ENCODE results near the gene POR.

Gene POR

DNA sequence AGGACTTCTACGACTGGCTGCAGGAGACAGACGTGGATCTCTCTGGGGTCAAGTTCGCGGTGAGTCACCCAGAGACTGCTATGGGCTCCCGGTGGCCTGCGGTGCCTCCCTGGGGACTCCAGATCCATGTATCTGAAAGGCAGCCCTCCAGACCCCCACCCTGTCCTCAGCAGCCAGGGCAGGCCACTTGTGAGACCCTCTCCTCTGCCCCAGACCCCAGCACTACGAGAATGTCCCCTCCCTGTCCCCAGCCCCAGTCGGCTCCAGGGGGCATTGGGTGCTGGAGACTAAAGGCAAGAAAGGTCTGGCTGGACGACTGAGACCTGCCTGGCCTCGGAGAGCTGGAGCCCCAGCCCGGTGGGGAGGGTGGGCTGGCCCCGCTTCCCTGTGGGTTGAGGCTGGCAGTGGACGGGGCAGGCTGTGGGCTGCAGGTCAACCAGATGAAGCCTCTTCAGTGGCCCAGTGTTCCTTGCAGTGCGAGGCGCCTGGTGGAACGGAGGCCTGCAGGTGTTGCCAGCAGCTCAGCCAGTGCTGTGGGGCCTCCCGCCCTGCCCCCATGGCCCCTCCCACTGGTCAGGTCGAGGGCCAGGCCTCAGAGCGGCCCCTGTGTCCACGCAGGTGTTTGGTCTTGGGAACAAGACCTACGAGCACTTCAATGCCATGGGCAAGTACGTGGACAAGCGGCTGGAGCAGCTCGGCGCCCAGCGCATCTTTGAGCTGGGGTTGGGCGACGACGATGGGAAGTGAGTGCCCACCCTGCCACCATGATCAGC lies 65.7 kb downstream of the POR start:
- DNase-seq = no peak

DNA sequence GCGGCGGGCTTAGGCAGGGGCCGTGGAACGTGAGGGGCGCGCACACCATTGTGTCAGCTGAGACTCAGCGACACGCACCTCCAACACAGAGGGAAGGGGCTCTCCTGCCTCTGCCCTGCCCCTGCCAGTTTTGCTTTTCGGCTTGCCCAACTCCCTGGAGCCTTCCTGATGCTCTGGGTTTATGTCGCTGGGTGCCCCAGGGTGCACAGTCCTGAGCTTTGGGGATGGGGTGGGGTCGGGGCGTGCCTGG lies 66.2 kb downstream of the POR start:
- DNase-seq = no peak

DNA sequence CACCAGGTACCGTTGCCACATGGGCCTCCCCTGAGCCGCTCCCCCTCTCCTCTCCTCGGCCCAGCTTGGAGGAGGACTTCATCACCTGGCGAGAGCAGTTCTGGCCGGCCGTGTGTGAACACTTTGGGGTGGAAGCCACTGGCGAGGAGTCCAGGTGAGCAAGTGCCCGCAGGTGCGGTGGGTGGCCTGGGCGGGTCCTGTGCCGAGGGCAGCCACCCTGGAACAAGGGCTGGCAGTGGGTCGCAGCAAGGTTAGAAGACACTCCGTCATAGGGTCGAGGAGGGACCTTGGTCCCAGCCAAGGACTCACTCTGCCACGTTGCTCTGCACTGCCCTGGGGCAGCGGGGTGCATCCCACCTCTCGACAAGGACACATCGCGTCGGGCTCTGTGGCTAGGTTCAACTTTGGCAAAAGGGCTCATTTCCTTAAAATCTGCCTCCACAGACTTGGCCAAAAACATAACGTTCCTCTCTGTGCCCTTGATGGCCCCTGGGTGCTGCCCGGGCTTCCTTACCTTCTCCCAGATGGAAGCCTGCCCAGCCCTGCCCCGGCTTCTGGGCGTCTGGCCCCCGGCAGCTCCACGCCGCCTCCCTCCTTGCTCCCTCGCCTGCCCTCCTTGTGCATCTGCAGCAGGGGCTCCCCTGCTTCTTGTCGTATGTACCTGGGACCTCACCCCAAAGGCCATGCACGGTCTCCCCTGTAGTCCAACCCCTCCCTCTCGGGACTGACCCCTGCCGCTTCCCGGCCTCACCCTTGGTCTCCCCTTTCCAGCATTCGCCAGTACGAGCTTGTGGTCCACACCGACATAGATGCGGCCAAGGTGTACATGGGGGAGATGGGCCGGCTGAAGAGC lies 66.7 kb downstream of the POR start:
- no peak for DNase-seq

DNA sequence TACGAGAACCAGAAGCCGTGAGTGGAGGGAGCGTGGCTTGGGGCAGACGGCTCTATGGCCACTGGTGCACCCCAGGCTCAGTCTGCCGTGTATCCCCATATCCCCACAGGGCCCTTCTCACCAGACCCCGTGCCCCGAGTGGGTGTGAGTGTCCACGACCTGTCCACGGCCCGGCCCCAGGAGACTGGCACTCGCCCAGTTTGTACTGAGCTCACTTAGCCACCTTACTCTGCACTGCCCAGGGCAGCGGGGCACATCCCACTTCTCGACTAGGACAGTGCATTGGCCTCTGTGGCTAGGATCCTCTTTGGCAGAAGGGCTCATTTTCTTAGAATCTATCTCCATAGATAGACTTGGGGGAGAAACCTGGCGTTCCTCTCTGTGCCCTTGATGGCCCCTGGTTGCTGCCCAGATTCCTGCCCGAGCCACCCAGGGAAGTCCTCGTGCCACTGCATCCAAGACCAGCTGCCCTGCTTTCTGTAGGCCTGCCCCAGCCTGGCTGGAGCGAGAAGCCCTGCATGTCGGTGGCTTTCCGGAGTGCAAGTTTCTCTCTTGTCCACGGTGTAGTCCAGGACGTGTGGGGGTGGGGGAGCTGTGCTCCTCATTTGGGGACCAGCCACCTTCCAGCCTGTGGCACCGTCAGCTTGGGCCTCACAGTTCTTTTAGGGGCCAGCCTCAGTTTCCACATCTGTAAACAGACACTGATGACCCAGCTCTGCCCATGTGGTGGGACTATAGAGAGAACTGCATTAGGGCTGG lies 67.5 kb downstream of the POR start:
- no peak for DNase-seq

DNA sequence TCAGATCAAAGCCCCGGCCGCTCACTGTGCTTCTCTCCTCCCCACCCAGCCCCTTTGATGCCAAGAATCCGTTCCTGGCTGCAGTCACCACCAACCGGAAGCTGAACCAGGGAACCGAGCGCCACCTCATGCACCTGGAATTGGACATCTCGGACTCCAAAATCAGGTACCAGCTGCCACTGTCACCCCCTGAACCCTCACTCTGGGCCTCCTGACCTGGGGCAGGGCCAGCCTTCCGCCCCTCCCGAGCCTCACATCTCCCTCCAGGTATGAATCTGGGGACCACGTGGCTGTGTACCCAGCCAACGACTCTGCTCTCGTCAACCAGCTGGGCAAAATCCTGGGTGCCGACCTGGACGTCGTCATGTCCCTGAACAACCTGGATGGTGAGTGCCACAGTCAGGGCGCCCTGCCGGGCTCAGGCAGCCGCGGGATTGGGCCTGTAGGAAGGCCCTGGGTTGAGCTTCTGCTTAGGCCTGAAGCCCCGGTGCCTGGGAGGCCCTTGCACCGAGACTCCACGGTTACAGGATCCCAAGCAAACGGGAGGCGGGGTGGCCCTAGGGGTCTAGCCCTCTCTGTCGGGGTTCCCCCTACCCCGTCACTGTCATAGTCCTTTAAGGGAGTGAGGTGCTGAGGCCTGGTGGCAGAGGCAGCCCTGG lies 68.6 kb downstream of the POR start:
- DNase-seq = no peak

DNA sequence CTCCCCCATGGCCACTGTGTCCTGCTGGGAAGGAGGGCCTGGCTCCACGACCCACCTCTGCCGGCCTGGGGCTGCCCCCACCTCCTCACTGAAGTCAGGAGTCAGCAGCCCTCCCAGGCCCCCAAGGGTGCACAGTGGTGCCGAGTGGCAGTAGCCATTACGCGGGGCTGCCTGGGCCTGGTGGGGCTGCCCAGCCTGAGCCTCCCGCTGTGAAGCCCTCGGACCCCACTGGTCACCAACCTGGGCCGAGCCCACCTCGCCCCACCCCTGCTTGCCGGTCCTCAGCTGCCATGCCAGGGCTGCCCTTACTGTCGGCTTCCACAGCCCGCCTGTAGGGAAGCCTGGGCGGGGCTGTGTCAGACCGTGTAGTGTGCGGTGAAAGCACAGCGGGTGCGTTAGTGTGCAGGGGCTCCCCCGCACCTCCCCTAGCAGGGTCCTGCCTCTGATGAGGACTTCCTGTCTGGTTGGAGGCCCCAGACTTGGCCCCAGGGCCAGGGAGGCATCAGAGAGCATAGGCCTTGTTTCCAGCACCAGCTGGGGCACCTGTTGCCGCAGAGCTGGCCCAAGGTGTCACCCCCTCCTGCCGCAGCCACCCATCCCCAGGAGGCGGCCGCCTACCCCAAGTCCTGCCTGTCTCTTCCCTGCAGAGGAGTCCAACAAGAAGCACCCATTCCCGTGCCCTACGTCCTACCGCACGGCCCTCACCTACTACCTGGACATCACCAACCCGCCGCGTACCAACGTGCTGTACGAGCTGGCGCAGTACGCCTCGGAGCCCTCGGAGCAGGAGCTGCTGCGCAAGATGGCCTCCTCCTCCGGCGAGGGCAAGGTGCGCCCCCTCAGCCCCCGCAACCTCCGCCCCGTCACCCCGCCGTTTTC lies 69.4 kb downstream of the POR start:
- DNase-seq = no peak

DNA sequence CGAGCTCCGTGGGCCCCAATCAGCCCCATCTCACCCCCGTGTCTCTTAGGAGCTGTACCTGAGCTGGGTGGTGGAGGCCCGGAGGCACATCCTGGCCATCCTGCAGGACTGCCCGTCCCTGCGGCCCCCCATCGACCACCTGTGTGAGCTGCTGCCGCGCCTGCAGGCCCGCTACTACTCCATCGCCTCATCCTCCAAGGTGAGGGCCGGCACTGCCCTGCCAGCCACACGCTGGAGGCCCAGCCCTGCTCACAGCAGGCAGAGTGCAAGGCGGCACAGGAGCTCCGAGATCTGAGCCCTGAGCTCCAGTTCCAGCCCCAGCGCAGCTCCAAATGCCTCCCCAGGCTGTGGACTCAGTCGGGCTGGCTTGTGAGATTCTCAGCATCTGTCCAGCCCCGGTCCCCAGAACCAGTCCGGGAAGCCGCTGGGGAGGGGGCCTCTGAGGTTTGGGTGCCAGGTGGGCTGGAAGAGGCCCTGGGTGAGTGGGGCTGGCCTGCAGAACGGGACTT lies 70.1 kb downstream of the POR start:
- no peak for DNase-seq

DNA sequence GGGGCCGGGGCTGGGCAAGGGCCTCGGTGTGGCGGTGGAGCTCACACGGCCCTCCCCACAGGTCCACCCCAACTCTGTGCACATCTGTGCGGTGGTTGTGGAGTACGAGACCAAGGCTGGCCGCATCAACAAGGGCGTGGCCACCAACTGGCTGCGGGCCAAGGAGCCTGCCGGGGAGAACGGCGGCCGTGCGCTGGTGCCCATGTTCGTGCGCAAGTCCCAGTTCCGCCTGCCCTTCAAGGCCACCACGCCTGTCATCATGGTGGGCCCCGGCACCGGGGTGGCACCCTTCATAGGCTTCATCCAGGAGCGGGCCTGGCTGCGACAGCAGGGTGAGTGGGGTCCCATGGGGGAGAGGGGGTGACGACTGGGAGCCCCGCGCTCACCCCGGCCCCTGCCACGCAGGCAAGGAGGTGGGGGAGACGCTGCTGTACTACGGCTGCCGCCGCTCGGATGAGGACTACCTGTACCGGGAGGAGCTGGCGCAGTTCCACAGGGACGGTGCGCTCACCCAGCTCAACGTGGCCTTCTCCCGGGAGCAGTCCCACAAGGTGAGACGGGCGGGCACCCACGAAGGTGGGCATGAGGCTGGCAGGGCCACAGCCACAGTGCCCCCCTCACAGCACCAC lies 70.7 kb downstream of the POR start:
- no peak for DNase-seq

DNA sequence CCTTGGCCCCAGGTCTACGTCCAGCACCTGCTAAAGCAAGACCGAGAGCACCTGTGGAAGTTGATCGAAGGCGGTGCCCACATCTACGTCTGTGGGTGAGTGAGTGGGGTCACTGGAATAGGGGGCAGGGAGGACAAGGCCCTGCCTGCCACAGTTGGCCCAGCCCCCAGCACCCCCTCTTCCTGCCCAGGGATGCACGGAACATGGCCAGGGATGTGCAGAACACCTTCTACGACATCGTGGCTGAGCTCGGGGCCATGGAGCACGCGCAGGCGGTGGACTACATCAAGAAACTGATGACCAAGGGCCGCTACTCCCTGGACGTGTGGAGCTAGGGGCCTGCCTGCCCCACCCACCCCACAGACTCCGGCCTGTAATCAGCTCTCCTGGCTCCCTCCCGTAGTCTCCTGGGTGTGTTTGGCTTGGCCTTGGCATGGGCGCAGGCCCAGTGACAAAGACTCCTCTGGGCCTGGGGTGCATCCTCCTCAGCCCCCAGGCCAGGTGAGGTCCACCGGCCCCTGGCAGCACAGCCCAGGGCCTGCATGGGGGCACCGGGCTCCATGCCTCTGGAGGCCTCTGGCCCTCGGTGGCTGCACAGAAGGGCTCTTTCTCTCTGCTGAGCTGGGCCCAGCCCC lies 71.3 kb downstream of the POR start:
- no peak for DNase-seq

DNA sequence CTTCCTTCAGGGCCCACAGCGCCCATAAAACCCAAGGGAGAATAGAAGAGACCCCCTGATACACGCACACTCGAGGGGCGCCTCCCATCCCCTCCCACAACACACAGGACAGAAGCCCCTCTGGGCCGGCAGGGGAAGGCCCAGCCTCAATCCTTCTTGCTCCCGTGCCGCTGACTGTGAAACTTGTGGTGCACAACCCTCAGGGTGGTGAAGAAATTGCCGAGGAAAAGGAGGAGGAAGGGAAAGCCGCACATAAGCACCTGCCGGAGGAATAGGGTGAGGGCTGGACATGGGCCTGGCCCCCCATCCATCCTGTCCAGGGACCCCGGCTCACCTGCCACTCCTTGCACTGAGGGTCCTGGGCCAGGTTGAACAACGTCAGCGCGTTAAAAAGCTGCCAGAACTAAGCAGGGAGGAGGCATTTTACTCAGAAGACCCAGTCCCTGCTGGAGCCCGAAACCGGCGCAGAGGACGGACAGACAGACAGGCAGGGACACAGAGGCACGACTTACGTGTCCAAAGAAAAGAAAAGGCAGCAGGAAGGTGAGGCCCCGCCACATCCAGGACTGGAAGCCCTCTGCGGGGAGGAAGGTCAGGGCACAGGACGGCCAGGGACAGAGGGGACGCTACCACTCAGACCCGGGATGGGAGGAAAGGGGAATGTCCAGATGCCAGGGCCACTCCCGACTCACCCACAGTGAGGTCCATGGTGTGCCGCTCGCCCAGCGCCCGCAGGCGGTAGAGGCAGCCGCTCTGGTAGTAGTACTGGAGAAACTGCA lies 72.3 kb downstream of the POR start:
- no peak for DNase-seq

DNA sequence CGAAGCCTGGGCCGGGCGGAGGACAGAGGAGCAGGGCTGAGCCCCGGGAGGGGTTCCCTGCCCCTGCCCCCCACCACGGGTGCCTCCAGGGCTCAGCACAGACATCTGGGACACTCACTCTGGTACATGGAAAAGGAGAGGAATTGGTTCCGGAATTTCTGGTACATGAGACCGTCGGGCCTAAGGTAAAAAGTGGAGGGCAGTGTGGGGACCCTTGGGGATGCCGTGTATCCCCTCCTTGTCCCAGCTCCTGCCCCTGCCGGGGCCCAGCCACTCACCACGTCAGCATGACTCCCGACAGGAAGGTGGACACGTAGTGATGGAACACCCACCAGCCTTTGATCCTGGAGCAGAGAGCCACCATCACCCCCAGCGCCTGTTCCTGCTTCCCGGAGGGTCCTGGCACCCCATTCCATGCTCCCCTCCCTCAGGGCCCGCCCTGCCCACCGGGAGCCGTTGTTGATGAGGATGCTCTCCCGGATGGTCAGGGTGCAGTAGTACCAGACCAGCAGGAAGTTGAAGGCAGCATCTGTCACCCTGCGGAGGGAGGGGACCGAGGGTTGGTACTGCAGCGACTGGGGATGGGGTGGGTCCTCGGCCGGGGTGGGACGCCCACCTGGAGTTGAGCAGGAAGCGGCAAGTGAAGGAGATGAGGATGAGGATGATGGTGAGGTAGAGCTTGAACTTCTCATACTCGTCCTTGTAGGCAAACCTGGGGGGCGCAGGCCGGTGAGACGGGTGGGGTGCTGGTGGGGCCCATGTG lies 73.0 kb downstream of the POR start:
- DNase-seq = no peak

DNA sequence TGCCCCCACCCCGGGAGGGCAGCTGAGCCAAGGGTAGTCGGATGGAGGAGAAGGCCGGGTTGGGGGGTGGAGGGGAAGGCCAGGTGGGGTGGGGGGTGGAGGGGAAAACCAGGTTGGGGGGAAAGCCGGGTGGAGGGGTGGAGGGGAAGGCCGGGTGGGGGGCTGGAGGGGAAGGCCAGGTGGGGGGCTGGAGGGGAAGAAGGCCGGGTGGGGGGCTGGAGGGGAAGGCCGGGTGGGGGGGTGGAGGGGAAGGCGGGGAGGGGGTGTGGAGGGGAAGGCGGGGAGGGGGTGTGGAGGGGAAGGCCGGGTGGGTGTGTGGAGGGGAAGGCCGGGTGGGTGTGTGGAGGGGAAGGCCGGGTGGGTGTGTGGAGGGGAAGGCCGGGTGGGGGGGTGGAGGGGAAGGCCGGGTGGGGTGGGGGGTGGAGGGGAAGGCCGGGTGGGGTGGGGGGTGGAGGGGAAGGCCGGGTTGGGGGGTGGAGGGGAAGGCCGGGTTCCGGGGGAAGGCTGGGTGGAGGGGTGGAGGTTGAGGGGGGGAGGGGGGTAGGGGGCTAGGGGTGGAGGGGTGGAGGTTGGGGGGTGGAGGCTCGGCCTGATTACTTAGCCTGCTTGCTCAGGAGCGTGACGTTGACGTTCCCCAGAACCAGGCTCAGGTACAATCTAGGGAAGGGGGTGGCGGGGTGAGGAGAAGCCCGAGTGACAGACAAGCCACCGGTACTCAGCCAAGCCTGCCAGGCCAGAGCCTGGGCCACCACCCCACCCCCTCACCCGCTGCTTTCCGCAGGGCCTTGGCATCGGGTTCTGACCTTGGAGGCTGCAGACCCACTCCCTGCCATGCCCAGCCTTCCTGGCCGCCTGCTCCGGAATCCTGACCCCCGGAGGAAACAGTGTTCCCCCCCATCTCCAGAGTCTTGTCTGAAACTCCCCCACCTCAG lies 73.9 kb downstream of the POR start:
- DNase-seq = no peak

DNA sequence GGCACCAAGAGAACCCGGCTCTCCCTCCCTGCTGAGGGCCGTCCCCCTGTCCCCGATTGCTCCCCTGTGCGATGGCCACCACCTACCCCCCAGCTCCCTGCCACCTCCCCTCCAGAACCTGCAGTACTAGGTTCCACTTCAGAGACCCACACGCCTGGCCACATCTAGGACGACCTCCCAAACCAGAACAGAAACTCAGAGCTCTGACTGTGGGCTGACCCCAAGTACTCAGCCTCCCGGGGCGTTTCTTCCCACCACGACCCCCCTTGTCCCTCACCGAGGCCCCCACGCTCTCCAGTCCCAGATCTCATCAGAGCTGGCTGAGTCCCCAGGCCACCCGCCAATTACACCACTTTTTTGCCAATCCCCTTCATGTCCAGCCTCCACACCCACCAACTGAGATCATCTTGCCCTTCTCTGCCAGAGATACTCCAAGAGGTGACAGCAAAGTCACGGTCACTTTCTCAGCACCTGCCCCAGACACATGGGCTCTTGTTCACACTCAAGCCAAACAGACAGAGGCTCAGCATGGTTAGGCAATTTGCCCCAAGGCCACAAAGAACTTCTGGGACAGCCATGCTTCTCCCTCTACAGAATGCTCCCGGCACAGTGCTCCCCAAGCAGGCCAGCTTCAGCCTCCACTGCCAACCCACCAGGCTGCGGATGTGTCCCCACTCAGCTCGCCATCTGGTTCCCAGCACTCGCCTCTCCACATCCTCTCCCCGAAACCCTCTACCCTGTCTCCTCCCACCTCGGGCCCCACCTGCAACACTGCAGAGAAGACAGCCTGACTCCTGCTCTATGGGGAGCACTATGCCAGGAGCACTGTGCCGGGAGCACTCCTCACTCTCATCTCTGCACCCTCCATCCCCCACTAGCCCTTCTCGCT lies 74.8 kb downstream of the POR start:
- no peak for DNase-seq

DNA sequence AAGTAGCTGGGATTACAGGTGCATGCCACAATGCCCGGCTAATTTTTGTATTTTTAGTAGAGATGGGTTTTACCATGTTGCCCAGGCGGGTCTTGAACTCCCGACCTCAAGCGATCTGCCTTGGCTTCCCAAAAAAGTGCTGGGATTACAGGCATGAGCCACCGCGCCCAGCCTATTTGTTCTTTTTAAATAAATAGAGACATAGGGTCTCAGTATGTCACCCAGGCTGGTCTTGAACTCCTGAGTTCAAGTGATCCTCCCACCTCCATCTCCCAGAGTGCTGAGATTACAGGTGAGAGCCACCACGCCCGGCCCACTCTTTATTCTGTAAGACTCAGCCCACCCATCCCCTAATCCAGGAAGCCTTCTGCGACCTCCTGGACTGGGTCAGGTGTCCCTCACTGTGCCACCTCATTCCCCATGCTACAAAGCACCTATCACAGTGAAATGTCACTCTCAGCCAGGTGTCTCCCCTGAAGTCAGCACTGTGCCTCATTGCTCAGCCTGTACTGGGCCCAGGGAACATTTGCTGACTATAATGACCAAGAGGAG lies 76.7 kb downstream of the POR start:
- DNase-seq = no peak

DNA sequence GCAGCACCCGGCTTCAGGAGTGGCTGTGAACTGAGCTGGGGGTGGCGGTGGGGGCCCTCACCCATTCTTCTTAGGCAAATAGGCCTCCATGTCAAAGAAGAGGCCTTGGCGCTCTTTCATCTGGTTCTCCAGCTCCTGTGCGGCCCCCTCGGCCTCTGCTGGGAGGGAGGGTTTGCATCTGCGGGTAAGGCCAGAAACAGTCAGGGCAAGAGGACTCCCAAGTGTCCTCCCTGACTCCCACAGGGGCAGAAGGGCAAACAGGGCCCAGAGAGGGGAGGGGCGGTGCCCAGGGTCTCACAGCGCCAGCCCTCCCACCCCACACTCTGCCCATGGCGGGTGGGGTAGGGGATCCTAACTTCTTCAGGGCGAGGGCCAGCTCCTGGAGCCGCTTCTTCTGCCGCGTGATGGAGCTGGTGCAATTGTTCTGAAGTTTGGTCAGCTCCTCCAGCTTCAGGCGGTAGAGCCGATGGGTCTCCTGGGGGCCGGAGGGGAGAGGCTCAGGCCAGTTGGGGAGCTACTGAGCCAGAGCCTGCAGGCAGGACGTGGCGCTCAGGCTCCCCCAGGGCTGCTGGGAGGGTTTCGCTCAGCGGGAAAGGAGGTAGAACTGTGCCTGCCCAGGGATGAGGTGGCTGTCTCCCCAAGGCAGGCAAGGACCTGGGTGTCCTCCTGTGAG lies 77.3 kb downstream of the POR start:
- no peak for DNase-seq

DNA sequence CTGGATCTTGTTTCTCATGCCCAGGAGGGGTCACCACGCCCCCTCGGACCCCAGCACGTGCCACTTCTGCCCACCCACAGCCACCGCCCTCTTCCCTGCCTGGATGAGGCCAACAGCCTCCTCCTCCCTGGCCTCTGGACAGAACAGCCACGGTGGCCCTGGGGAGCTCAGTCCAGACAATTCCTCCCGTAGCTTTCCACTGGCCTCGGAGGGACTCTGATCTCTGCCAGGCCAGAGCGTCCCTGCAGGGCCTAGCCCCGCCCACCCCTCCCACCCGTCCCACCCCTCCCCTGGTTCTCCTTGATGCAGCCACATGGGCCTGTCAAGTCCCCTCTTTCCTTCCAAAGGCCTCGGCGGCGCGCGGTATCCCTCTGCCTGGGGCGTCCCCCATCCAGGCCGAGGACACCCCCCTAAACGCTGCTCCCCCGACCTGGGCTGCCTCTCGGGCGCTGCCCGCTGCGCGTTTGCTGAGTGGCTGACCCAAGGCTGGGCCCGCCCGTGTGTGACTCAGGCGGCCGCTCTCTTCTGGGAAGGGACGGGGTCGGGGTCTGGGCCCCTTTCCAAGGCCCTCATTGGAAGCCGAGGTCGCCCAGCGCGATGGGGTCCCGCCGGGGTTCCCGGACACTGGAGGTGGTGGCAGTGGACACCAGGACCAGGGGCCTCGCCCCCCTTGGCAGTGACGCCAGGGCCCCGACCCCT lies 78.9 kb downstream of the POR start:
- peak; percentile 32 for DNase-seq

Data from CD4-positive, alpha-beta T cell treated with Interleukin-17A for 4 hours (primary cell).